HG02642 (cell line): ENCODE measurements around the gene XPR1.
"Not testable (repeated sequence)": the region's sequence is repeated elsewhere in the genome, so short reads cannot be mapped to it uniquely, and the experiment has no call there.

Experiments
- ATAC-seq: cut with Tn5 transposase; IDR thresholded peaks from one replicate; pipeline ENCODE4 v1.9.1; 2021; ENCODE audit warnings: mild to moderate bottlenecking; ENCODE audit not compliant: unreplicated experiment, poor library complexity

XPR1 gene

DNA sequence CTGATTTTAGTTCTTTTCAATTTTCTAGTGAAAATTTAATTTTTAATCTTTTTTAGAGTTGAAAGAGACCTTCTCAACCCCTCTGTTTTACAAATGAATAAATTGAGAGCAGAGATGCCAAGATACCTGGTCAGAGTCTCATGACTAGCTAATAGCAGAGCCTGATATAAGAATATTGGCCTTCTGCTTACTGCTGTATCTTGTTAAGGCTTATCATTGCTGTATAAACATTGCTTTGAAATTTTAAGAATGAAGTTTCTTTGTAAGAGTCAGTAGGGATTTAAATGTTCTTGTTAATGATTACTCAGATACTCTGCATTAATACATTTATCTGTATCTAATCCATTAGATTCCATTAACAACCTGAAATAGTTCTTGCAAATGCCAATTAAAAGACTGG, 9.8 kb downstream of the XPR1 start:
- ATAC-seq, result no peak

DNA sequence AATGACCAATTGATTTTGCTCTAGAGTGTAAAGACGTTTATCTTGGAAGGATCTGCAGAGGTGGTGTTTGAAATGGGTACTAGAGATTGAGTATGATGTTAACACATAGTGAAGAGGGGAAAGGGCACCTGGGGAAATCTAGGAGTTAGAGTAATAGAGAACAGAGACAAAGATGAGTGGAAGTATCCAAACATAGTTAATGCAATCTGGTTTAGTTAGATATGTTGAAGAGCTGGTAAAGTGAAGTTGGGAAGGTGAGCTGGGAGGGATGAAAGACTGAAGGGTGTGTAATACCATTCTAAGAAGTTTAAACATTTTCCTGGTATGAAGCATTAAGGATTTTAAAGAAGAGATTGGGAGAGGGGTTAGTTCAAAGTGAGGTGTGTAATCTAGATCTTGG, 11.0 kb downstream of the XPR1 start:
- no peak for ATAC-seq

DNA sequence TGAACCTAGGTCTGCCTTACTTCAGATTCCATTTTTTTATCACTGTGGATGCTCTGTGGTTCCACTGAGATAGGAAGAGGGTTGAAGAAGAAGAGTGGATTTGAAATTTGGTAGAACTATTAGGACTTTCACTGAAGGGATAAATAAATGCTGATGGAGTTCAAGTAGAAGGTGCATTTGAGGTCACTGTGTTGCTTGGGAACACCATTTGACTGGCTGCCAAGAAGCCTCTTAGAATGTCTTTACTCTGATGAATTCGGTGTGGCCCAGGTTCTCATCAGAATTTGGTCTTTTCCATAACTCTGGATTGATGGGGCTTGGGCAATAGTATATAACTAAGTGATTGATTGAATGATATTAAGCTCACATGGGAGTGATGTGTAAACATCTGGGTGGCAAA, 11.9 kb downstream of the XPR1 start:
- no peak for ATAC-seq

DNA sequence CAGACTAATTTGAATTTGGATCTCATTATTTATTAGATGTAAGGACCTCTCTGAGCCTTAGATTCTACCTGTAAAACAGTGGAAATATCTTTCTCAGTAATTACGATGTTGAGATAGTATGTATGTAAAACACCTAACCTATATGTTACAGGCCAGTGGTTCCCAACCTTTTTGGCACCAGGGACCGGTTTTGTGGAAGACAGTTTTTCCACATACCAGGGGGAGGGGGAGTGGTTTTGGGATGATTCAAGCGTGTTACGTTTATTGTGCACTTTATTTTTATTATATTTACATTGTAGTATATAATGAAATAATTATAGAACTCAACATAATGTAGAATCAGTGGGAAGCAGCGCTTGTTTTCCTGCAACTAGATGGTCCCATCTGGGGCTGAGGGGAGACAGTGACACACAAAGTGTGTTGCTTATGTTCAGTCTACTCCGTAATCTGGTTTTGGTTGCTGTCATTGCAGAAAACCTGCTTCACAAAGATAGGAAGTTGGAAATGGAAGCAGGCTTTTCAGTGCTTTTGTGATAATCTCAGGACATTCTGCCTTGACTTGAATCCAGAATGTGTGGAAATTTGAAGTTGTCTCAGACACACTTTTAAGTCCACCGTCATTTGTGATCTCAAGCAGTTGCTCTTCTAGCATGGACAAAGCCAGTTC, 12.8 kb downstream of the XPR1 start:
- ATAC-seq, result no peak

DNA sequence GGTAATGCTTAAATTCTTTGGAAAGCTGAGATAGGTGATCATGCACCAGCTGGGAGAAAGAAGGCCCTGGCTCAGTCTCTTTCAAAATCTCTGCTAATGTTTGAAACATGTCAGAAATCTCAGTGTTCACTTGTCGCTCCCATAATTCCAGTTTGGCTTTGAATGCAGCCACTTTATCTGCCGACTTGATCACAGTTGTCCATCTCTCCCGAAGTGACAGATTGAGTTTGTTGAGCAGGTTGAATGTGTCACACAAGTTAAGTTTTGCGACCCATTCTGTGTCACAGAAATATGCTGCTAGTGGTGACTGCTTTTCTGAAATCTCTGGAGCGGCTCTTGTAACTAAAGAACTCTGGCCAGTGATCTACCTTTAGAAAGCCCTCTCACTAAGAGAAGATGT, 13.4 kb downstream of the XPR1 start:
- ATAC-seq, result not testable (repeated sequence)

DNA sequence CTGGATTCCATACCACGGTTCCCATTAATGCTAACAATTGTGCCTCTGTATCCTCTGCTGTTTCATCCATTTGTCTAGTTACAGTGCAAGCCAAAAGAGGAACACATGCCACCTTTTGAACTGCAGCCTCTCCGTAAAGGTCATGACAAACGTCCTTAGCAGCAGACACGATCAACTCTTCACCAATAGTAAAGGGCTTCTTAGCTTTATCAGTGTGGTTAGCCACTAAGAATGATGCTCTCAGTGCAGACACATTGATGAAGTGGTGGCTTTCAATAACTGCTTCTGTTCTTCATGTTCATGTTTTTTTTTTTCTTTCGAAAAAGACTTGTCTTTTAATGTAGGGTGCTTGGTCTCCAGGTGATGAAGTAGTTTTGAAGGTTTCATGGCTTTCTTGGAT, 14.3 kb downstream of the XPR1 start:
- ATAC-seq, result no peak

DNA sequence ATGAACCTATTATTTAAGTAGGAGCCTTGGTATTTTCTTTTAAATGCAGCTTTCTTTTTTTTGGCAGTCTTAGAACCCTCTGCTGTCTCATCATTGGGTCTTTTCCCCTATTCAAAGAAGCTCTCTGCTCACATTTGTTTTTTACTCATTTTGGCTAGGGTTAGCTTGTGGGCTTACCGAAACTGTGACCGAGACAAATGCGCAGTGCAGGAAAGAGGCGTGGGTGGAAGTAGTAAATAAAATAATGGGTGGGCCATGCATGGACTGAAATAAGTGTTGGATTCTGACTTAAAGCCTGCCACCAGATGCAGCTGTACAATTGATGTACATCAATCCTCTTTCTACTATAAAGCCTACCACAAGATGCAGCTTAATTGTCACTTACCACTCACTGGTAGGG, 14.7 kb downstream of the XPR1 start:
- no peak for ATAC-seq

DNA sequence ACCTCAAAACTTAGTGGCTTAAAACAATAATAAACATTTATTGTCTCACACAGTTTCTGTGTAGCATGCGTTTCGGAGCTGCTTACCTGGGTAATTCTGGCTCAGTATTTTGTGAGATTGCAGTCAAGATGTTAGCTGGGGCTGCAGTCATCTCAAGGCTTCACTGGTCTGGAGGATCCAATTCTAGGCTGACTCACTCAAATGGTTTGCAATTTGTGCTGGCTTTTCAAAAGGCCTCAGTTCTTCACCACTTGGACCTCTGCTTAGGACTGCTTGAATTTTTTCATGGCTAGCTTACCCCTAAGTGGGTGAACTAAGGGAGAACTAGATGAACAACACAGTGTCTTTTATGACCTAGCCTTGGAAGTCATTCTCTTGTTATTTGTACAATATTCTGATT, 21.0 kb downstream of the XPR1 start:
- no peak for ATAC-seq

DNA sequence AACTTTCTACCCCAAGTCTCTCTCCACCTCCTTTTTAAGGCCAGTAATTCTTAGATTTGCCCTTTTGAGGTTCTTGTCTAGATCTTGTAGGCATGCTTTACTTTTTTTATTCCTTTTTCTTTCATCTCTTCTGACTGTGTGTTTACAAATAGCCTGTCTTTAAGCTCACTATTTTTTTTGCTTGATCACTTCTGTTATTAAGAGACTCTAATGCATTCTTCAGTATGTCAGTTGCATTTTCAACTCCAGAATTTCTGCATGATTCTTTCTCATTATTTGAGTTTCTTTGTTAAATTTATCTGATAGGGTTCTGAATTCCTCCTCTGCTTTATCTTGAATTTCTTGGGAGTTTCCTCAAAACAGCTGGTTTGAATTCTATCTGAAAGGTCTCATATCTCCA, 30.9 kb downstream of the XPR1 start:
- no peak for ATAC-seq

DNA sequence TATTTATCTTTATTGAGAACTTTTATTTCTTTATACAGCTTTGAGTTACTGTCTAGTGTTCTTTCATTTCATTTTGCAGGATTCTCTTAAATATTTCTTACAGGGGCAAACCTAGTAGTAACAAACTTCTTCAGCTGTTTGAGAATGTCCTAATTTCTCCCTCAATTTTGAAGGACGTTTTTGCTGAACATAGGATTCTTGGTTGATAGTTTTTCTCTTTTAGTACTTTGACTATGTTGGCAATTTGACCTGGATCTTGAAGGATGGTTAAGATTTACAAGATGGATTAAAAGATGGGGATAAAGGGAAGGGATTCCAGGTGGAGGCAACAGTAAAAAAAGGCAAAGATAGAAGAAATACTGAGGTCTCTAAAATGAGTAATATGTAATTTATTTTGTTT, 38.9 kb downstream of the XPR1 start:
- ATAC-seq, result no peak

DNA sequence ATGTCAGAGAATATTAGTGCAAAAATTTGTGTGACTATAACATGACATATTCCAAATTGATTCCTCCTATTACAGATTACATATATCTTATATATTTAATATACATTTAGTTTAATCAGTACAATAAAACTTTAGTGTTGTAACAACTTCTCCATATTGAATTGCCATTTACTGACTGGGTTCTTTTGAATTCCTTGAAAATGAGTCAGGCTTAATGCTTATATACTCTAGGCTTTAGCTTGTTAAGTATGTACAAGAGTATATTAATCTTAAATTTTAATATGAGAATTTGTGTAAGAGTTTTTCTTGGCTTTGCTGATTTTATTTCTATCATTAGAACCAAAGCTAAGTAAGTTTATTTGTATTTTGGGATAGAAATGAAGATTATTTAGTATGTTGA, 40.3 kb downstream of the XPR1 start:
- no peak for ATAC-seq

DNA sequence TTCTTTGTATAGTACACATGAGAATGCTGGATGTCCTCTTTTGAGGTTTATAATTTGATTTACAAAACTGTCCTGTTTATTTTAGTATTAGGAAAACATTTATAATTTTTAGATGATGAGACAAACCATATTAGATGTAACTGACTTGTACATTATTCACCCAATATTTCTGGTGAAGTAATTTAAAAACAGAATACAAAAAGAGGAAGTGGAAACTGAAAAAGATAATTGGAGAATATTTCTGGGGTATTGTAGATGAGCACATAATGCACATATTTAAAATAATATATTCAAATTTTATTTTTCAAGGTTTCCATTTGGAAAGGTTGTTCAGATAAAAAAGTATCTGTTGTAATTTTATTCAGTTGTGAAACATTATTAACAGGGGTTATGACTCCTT, 40.7 kb downstream of the XPR1 start:
- ATAC-seq, result no peak

DNA sequence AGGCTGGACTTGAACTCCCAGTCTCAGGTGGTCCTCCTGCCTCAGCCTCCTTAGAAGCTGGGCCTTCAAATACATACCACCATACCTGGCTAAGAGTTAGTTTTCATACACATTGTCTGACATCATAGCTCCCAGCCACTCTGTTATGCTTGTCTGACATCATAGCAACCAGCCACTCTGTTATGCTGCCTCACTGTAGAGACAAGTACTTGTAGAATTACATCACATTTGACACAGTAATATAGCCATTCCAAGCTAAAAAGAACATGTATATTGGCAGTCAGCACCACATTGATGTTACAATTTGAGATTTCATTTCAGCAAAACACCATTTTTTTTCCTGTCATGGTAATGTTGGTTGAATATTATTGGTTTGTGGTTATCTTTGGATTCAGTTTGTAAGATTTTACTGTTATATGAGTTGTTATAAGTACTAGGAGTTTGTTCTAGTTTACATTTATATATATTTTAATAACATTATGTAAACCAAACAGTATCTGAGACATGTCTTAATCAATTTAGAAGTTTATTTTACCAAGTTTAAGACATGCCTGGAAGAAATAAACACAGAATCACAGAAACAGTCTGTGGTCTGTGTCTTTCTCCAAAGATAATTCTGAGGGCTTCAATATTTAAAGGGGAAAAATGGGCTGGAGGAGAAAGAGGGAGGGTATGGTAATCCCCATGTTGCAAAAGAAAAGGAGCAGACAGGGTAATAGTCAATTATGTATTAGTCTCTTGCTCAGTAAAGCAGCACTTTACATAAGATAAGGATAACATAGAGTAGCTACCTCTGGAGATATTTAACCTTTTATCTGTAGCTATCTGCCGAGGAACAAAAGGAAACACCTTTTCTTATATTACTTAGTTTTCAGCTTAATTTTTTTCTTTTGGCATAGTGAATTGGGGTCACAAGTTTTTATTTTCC, 43.0 kb downstream of the XPR1 start:
- ATAC-seq, result no peak

DNA sequence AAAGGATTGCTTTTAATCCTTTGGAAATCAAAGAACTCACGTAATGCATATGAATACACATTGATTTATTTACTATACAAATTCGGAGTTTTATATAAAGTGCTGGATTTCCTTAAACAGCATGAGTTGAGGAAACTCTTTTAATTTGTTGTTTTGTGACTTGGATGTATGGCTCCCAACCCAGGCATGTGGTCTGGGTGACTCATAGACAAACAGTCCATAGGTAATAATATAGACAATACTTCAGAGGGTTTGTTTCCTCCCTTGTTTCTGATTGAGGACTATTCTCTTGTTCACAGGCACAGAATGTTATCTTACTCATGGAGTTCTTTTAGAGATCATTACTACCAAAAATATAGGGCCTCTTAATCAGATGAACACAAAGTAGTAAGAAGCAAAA, 43.8 kb downstream of the XPR1 start:
- no peak for ATAC-seq

DNA sequence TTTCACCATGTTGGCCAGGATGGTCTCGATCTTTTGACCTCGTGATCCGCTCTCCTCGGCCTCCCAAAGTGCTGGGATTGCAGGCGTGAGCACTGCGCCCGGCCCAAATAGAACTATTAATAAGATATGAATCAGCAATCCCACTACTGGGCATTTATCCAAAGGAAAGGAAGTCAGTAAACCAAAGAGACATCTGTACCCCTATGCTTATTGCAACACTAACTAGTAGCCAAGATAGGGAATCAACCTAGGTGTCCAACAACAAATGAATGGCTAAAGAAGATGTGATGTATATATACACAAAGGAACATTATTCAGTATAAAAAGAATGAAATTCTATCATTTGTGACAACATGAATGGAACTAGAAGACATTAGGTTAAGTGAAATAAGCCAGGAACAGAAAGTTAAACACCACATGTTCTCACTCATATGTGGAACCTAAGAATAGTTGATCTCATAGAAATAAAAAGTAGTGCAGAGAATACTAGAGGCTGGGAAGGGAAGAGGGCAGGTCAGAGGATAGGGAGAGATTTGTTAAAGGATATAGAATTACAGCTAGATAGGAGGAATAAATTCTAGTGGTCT, 48.8 kb downstream of the XPR1 start:
- ATAC-seq, result no peak

DNA sequence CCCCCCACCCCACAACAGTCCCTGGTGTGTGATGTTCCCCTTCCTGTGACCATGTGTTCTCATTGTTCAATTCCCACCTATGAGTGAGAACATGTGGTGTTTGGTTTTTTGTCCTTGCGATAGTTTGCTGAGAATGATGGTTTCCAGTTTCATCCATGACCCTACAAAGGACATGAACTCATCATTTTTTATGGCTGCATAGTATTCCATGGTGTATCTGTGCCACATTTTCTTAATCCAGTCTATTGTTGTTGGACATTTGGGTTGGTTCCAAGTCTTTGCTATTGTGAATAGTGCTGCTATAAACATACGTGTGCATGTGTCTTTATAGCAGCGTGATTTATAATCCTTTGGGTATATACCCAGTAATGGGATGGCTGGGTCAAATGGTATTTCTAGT, 51.3 kb downstream of the XPR1 start:
- ATAC-seq, result not testable (repeated sequence)

DNA sequence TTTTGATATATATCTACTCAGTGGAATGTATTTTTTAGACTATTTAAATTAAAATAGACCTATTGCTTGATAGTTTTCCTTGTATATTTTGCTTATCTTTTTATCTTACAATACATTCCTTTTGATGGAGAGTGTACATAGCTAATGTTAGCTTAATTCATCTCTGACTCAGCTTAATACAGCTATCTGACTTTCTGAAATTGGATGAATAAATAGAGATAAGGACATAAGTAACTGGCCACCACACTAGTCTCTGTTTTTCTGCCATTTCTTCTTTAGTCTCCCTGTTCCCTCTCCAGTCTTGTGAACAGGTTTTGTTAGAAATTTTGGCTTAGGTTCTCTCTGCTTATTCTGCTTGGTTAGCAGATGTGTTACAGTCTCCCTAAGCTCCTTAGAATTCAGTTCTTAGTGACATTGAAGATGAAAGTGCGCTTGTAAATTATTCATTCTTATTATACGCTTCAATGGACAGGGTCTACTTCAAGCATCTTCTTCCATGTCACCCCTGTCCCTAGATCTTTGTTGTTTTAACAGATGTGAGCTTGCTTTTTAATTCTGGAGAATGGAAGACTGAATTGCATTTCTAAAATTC, 59.6 kb downstream of the XPR1 start:
- ATAC-seq, result no peak

DNA sequence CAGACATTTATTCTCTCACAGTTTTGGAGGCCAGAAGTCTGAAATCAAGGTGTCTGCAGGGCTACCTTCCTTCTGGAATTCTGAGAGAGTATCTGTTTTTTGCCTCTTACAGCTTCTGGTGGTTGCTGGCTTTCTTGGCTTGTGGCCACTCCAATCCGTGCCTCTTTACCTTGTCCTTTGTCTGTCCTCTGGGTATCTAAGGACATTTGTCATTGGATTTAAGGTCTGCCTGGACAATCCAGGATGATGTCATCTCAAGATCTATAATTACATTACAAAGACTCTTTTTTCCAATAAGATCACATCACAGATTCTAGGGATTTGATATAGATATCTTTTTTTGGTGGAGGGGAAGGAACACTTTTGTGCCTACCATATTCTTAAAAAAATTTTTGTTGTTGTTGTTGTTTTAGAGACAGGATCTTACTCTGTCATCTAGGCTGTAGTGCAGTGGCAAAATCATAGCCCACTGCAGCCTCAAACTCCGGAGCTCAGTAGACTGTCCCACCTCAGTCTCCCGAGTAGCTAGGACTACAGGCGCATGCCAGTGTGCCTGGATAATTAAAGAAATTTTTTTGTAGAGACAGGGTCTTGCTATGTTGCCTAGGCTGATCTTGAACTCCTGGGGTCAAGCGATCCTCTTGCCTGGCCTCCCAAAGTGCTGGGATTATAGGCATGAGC, 61.9 kb downstream of the XPR1 start:
- no peak for ATAC-seq

DNA sequence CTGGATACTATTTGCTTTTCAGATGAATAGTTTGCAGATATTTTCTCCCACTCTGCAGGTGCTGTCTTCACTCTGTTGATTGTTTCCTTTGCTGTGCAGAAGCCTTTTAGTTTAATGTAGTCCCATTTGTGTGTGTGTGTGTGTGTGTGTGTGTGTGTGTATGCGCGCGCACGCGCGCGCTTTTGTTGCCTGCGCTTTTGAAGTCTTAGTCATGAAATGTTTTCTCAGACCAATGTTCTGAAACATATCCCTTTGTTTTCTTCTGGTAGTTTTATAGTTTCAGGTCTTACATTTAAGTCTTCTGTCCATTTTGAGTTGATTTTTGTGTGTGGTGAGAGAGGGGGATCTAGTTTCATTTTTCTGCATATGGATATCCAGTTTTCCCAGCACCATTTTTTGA, 63.5 kb downstream of the XPR1 start:
- no peak for ATAC-seq

DNA sequence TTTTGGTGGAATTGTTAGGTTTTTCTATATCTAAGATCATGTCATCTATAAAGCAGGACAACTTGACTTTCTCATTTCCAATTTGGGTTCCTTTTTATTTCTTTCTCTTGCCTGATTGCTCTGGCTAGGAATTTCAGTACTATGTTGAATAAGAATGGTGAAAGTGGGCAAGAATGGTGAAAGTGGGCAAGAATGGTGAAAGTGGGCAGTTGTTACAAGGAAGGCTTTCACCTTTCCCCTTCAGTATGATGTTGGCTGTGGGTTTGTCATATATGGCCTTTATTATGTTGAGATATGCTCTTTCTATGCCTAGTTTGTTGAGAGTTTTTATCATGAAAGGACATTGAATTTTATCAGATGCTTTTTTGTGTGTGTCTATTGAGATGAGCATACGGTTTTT, 64.5 kb downstream of the XPR1 start:
- no peak for ATAC-seq

DNA sequence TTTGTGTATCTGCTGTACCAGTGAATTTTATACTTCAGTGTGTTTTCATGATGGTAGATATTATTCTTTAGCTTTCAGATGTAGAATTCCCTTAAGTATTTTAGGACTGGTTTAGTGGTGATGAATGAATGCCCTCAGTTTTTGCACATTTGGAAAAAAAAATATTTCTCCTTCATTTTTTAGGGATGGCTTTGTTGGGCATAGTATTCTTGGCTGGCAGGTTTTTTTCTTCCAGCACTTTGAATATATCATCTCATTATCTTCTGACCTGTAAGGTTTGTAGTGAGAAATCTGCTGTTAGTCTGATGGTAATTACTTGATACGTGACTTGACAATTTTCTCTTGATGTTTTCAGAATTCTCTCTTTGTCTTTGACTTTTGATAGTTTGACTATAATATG, 66.8 kb downstream of the XPR1 start:
- ATAC-seq, result no peak
